Measurements from ENCODE around the gene CSHL1.
"Not testable (repeated sequence)": the region's sequence is repeated elsewhere in the genome, so short reads cannot be mapped to it uniquely, and the experiment has no call there.

Gene CSHL1

DNA sequence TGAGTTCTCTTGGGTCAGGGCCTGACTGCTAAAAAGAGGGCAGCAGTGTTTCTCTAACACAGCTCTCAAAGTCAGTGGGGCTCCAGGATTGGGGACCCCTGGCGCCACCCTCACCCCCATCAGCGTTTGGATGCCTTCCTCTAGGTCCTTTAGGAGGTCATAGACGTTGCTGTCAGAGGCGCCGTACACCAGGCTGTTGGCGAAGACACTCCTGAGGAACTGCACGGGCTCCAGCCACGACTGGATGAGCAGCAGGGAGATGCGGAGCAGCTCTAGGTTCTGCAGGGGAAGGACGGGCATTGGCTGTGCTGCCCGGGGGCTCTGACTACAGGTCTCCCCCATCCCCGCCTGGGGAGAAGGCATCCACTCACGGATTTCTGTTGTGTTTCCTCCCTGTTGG, 6.6 kb upstream of the CSHL1 start:
- no peak for DNase-seq

DNA sequence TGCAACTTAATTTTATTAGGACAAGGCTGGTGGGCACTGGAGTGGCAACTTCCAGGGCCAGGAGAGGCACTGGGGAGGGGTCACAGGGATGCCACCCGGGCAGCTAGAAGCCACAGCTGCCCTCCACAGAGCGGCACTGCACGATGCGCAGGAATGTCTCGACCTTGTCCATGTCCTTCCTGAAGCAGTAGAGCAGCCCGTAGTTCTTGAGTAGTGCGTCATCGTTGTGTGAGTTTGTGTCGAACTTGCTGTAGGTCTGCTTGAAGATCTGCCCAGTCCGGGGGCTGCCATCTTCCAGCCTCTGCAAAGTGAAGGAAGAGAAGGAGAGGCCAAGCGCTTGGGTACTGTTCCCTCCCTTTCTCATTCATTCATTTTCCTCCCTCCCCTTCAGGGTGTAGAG, 6.1 kb upstream of the CSHL1 start:
- not testable (repeated sequence) for DNase-seq

DNA sequence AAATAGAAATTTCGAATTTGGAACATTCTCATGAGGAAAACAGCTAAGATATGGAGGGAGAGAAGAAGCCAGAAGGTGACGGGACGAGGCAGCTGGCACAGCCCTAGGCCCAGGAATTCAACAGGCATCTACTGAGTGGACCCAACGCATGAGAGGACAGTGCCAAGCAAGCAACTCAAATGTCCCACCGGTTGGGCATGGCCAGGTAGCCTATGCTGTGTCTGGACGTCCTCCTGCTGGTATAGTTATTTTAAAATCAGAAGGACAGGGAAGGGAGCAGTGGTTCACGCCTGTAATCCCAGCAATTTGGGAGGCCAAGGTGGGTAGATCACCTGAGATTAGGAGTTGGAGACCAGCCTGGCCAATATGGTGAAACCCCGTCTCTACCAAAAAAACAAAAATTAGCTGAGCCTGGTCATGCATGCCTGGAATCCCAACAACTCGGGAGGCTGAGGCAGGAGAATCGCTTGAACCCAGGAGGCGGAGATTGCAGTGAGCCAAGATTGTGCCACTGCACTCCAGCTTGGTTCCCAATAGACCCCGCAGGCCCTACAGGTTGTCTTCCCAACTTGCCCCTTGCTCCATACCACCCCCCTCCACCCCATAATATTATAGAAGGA, 5.6 kb upstream of the CSHL1 start:
- no peak for DNase-seq

DNA sequence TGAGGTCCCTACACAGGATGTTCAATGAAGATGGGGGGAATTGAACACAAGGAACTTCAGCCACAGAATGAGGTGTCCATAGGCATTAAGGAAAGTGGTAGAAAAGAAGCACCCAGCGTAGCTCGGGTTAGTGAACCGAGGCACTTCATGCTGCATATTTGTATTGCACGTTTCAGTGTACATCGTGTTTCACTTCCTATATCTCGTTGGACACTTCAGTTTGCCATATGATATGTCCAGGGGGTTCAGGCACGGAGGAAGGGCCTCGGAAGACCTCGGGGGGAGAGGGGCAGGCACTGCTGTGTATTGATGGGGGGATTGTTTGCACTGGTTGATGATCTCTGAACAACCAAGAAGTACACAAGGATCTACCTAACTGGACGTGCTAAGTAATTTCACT, 4.7 kb upstream of the CSHL1 start:
- DNase-seq: not testable (repeated sequence)

DNA sequence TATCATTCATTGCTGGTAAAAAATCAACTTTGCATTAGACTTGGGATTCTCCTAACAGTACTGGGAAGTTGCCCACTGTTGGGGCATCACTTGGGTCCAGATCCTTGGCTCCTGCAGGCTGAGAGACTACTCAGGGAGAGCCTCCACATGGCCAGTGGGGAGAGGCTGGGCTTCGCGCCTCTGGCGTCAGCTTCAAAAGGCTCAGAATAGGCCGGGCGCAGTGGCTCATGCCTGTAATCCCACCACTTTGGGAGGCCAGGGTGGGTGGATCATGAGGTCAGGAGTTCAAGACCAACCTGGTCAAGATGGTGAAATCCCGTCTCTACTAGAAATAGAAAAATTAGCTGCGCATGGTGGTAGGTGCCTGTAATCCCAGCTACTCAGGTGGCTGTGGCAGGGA, 3.4 kb upstream of the CSHL1 start:
- DNase-seq: no peak

DNA sequence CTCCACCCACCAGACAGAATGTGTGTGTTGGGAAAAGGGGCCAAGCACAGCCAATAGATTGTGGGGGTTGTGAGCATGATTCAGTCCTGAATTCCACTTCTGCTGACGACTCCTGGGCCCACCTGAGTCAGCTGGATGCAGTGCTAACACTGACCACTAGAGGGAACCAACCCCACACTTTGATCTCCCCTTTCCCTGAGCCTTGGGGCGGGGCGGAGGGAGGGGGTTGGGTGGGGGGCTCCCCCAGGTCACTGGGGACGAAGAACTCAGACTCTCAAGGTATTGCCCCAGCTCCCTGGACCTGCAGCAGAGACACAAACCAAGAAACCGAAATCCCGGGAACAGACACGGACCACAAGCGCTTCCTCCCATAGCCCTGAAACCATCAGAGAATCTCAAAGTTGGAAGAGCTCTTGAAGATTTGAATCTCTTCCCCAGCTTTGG, 621 bp upstream of the CSHL1 start:
- DNase-seq: no peak

DNA sequence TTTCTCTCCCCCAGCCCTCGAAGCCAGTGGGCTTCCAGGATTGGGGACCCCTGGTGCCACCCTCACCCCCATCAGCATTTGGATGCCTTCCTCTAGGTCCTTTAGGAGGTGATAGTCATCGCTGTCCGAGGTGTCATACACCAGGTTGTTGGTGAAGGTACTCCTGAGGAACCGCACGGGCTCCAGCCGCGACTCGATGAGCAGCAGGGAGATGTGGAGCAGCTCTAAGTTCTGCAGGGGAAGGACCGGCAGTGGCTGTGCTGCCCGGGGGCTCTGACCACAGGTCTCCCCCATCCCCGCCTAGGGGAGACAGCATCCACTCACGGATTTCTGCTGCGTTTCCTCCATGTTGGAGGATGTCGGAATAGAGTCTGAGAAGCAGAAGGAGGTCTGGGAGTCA, 962 bp downstream of the CSHL1 start:
- no peak for DNase-seq

DNA sequence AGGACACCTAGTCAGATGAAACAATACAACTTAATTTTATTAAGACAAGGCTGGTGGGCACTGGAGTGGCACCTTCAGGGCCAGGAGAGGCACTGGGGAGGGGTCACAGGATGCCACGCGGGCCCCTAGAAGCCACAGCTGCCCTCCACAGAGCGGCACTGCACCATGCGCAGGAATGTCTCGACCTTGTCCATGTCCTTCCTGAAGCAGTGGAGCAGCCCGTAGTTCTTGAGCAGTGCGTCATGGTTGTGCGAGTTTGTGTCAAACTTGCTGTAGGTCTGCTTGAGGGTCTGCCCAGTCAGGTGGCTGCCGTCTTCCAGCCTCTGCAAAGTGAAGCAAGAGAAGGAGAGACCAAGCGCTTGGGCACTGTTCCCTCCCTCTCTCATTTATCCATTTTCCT, 1.5 kb downstream of the CSHL1 start:
- DNase-seq: not testable (repeated sequence)

DNA sequence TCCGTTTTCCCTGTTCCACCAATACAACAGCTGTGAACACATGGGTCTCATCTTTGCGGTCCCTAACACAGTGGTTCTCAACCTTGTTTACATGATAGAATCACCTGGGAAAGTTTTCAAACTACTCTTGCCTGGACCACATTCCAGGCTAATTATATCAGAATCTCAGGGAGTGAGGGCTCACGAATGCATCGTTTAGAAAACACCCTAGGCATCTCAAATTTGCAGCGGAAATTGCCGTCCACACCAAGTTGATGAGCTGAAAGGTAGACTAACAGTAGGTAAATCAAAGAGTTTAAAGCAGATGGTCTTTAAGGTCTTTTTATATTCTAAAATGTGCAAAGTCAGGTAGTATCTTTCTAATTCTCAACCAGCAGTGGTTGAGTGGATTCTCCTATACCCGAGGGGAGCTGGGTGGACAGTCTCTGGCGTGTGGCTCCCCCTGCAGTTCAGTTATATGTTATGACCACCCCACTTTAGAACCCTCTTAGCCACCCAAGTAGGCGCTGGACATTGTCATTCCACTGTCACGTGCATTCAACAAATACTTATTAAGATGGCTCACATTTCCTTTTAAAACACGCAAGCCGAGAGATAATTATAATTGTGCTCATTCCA, 3.8 kb downstream of the CSHL1 start:
- DNase-seq: not testable (repeated sequence)

DNA sequence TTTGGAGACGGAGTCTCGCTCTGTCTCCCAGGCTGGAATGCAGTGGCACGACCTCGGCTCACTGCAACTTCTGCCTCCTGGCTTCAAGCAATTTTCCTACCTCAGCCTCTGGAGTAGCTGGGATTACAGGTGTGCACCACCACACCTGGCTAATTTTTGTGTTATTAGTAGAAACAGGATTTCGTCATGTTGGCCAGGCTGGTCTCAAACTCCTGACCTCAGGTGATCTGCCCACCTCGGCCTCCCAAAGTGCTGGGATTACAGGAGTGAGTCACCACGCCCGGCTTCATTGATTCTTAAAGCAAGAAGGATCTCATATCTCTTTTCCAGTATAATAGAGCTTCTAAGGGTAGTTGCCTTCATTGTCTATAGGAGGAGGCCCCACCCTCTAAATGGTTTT, 6.3 kb downstream of the CSHL1 start:
- not testable (repeated sequence) for DNase-seq

DNA sequence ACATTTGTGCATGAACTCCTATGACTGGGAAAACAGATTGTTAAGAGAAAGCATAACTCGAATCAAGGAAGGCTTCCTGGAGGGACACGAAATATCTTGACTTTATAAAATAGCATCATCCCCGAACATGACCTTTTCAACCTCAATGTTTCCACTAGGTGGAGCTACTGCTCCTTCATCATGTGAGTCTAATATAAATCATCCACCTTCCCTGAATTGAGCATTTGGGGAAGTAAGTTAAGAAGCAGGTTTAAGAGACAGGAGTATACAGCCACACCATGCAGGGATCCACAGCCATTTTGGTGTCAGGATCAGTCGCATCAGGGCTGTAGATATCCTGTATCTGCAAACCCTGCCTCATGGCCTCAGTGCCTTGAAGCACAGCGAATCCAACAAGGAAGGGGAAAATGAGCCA, 7.3 kb downstream of the CSHL1 start:
- not testable (repeated sequence) for DNase-seq

DNA sequence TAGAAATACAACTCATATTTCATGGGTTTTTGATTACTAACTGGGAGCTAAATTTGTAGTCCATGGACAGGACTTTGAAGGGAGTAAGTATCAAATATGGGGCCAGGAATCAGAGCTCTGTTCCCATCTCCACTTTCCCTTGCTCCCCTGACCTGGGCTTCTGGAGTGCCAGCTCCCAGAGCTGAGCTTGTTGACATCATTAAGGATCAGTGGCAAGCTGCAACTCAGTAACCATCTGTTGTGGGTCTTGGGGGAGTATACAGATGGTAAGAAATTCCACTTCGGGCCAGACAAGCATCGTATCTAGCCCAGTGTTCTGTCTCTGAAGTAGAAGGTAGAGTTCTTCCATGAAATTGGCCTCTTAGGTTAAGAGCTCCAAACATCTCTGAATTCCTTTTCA, 9.1 kb downstream of the CSHL1 start:
- DNase-seq: not testable (repeated sequence)

DNA sequence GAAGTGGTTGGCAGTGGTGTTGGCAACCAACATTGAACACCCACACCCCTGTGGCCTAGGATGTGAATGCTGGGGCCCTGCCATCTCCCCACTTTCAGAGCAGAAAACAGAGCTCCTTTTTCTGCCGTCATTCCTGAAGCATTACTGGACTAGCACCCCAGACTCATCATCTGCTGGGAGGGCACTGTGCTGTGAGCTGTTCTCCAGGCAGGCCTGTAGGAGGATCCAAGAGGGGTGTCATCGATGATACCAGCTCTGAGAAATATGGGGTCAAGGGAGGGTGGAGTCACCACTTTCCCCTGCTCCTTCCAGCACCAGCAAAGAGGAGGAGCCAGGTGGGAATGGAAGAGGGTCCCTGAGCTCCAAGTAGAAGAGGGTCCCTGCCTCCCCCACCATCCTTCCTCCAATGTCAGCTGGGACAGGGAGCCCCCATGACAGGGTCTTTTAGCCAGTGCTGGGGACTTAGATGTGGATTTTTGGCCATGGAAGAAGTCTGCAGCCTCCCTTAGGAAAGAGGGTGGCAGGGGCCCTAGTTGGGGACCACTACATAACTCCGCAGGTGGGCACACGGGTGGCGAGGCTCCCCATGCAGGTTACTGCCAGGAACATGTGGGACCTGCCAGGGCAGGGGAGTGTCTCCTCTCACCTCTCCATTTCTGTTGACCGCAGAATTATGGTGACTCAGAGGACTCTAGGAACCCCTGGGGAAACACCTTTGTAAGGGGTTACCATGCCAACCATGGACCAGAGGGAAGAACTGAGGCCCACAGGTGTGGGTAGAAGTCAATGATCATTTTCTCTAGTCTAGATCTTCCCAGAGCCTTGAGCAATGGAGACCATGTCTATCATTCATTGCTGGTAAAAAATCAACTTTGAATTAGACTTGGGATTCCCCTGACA, 11.9 kb downstream of the CSHL1 start:
- DNase-seq: not testable (repeated sequence)

DNA sequence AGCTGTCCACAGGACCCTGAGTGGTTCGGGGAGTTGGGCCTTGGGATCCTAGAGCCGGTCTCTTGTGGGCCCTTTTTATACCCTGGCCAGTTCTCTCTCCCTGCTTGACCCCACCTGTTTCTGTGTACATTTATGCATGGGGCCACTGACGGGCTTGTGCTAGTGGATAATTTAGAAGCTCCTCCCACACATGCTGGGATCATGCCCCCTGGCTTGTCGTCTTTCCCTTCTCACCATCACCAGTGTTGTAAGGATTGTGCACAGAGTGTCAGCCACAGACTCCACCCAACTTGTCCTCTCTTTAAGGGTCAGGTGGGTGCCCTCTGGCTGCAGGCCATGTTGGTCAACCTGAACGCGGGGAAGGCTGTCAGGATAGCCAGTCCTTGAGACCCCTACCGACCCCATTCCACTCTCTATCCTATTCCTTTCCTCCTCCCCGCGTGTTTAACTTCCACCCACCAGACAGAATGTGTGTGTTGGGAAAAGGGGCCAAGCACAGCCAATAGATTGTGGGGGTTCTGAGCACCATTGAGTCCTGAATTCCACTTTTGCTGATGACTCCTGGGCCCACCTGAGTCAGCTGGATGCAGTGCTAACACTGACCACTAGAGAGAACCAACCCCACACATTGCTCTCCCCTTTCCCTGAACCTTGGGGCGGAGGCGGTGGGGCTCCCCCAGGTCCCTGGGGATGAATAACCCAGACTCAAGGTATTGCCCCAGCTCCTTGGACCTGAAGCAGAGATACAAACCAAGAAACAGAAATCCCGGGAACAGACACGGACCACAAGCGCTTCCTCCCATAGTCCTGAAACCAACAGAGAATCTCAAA, 14.3 kb downstream of the CSHL1 start, which contains the start of gene CSH1:
Gene CSH1 (minus strand): TSS at position 51 of the 831 bp plus-strand sequence. CDS start 63 bp downstream, outside the sequence.
- DNase-seq: not testable (repeated sequence)

DNA sequence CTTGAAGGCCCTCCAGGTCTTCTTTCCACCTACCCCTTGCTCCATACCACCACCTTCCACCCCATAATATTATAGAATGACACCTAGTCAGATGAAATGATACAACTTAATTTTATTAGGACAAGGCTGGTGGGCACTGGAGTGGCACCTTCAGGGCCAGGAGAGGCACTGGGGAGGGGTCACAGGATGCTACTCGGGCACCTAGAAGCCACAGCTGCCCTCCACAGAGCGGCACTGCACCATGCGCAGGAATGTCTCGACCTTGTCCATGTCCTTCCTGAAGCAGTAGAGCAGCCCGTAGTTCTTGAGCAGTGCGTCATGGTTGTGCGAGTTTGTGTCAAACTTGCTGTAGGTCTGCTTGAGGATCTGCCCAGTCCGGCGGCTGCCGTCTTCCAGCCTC, 16.2 kb downstream of the CSHL1 start:
- not testable (repeated sequence) for DNase-seq

DNA sequence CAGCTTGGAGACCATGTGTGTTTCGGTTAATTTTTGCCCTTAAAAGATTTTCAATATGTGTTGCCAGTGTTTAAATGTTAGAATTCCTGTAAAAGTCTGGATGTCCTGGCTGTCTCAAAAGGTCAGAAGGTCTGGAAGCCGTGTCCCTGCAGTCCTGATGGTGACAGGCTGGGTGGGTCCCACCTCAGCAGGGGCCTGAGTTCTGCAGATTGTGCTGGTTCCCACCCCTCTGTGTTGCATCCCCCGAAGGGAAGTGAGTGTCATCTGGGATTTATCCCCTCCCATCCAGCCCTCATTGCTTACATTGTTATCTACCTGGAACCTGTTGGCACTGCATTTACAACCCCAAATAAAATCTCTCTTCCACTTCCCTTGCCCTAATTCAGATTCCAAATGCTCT, 17.0 kb downstream of the CSHL1 start:
- DNase-seq: not testable (repeated sequence)

DNA sequence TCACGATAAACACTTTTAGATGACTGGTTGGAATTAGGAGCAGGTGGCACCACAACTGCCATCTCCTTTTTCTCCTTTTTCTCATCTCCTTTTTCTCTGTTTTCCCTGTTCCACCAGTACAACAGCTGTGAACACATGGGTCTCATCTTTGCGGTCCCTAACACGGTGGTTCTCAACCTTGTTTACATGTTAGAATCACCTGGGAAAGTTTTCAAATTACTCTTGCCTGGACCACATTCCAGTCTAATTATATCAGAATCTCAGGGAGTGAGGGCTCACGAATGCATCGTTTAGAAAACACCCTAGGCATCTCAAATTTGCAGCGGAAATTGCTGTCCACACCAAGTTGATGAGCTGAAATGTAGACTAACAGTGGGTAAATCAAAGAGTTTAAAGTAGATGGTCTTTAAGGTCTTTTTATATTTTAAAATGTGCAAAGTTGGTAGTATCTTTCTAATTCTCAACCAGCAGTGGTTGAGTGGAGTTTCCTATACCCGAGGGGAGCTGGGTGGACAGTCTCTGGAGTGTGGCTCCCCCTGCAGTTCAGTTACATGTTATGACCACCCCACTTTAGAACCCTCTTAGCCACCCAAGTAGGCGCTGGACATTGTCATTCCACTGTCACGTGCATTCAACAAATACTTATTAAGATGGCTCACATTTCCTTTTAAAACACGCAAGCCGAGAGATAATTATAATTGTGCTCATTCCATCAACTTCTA, 18.6 kb downstream of the CSHL1 start:
- DNase-seq: not testable (repeated sequence)

DNA sequence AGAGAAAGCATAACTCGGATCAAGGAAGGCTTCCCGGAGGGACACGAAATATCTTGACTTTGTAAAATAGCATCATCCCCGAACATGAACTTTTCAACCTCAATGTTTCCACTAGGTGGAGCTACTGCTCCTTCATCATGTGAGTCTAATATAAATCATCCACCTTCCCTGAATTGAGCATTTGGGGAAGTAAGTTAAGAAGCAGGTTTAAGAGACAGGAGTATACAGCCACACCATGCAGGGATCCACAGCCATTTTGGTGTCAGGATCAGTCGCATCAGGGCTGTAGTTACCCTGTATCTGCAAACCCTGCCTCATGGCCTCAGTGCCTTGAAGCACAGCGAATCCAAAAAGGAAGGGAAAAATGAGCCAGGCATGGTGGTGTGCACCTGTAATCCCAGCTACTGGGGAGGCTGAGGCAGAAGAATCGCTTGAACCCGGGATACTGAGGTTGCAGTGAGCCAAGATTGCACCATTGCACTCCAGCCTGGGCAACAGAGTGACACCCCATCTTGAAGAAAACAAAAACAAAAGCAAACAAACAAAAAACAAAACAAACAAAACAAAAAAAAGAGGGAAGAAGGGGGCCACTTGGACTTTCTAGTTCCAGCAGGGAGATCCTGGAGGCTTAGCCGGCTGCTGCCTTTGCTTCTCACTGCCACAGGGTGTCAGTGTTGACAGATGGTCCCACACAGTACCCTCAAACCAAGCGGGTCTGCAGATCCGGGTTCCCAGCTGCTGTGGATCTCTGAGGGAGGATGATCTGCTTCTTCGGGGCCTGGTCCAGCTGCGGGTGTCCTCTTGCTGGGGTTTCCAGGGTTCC, 21.8 kb downstream of the CSHL1 start:
- DNase-seq: not testable (repeated sequence)

DNA sequence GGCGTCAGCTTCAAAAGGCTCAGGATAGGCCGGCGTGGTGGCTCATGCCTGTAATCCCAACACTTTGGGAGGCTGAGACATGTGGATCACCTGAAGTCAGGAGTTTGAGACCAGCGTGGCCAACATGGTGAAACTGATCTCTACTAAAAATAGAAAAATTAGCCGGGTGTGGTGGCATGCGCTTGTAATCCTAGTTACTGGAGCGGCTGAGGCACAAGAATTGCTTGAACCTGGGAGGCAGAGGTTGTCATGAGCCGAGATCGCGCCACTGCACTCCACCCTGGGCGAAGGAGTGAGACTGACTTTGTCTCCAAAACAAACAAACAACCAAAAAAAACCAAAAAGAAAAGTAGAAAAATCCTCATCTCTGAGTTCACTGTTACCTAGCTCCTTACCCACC, 25.9 kb downstream of the CSHL1 start:
- DNase-seq: not testable (repeated sequence)

DNA sequence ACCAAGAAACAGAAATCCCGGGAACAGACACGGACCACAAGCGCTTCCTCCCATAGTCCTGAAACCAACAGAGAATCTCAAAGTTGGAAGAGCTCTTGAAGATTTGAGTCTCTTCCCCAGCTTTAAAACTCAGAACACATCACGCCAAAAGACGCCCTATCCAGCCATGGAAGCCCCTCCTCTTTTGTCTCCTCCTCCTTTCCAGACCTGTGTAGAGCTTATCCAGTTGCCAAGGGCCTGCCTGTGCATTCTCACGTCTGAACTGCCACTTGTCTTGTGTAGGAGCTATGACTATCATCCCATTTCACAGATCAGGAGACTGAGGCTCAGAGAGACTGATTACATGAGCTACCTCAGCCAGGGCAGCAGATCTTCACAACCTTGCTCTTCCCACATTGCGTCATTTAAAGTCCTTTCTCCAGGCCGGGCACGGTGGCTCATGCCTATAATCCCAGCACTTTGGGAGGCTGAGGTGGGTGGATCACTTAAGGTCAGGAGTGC, 28.4 kb downstream of the CSHL1 start:
- not testable (repeated sequence) for DNase-seq

Data from NCI-H2029 treated with DMSO at 0.1 percent for 48 hours (cell line).